NCI-H1105 treated with DMSO at 0.1 percent for 48 hours (cell line): Measurements from ENCODE around the gene CAPN12.

Source experiments
- DNase-seq: peaks from one replicate; lab custom pipeline; 2025; lab: John Stamatoyannopoulos, UW

Gene CAPN12

GRCh38 chr19:38695832-38696728 lies 48.2 kb downstream of the CAPN12 start:
- no peak for DNase-seq

DNA sequence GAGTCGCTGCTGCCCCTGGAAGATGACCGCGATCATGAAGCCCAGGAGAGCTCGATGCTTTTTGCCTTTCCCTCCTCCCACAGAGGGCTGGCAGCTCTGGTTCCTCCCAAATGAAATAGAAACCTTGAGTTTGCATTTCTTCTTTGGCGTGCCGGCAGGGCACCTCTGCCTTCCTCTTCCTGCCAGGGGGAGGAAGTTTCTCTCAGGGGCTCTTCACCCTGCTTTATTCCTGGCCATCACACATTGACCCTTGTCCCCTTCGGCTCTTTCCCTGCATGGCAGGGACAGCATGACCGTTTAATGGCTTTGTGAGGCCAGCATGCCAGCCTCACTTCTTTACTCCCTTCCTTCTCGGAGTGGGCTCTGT lies 49.0 kb downstream of the CAPN12 start:
- no peak for DNase-seq

- no peak for DNase-seq
Measured at GRCh38 chr19:38693380-38694223, 50.7 kb downstream of the CAPN12 start.

DNA sequence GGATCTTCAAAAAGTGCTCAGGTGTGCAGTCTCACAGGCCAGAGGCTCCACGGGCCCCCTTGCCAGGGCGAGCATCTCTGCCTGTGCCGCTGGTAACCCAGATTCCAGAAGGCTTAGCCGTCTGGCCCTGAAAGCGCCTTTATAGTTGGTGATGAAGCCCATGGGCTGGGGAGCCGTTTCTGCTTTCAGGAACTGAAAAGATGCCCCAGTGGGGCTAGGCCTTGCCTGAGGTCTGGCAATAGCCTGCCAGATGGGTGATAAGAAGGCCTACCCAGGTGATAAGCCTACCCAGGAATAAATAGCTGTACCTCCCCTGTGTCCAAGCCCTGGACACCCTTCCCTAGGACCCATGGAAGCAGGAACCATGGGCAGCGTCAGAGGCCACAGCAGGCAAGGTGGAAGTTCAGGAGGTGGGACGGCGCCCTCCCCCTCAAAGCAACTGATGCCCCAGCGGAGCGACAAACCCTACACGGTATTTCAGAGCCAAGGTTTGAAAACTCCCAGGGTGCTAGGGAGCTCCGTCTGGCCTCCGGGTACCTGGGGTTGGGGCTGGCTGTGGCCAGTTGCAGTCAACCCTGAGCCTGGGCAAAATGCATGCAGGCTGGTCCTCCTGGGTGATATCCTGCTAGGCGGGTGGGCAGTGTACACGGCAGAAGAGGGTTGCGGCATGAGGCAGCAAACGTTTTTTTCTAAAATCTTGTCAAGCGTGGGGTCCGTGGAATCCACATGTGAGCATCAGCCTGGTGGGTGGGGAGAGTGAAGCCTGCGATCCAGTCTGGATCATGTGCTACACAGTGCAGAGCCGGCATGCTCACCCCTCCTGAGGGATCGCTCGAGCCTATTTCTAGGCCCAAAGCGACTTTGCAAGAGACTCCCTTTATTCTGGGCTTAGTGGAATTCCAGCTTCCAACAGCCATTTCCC lies 51.6 kb downstream of the CAPN12 start:
- DNase-seq, result no peak

GRCh38 chr19:38691938-38692457 lies 52.3 kb downstream of the CAPN12 start:
- DNase-seq, result no peak

GRCh38 chr19:38690832-38691231 lies 53.4 kb downstream of the CAPN12 start:
- DNase-seq, result no peak

DNA sequence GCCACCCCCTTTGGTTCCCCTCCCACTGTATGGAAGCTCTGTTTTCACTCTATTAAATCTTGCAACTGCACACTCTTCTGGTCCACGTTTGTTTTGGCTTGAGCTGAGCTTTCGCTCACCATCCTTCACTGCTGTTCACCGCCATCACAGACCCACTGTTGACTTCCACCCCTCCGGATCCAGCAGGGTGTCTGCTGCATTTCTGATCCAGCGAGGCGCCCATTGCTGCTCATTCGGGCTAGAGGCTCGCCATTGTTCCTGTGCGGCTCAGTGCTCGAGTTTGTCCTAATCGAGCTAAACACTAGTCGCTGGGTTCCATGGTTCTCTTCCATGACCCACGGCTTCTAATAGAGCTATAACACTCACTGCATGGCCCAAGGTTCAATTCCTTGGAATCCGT lies 54.1 kb downstream of the CAPN12 start:
- DNase-seq, result no peak

DNA sequence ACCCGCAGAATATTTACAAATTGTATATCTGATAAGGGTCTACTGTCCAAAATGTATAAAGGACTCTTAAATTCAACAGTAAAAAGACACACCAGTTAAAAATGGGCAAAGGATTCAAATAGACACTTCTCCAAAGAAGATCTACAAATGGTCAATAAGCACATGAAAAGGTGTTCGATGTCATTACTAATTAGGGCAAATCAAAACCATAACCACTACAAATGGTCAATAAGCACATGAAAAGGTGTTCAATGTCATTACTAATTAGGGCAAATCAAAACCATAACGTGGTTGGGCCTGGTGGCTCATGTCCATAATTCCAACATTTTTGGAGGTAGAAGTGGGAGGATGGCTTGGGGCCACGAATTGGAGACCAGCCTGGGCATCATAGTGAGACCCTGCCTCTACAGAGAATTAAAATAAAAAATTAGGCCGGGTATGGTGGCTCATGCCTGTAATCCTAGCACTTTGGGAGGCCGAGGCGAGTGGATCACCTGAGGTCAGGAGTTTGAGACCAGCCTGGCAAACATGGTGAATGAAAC lies 56.4 kb downstream of the CAPN12 start:
- no peak for DNase-seq

DNA sequence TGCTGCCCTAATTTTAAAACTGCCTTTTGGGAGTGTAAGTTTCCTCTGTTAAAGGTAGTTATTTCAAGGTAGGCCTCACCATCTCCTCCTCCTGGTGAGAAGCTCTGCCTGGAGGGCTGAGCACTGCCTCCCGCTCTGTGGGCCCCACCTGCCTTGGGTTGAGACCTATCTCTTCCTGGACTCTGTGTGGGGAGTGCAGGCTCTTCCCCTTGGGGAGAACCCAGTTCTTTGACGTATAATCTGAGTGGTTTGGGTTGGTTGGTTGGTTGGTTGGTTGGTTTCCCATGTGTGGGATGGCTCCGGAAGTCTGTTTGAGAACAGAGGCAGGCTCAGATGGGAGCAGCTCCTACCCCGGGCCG lies 57.8 kb downstream of the CAPN12 start:
- DNase-seq, result no peak

- DNase-seq, result no peak
Measured at GRCh38 chr19:38685666-38686529, 58.4 kb downstream of the CAPN12 start.

GRCh38 chr19:38684862-38685665 lies 59.2 kb downstream of the CAPN12 start:
- no peak for DNase-seq

DNA sequence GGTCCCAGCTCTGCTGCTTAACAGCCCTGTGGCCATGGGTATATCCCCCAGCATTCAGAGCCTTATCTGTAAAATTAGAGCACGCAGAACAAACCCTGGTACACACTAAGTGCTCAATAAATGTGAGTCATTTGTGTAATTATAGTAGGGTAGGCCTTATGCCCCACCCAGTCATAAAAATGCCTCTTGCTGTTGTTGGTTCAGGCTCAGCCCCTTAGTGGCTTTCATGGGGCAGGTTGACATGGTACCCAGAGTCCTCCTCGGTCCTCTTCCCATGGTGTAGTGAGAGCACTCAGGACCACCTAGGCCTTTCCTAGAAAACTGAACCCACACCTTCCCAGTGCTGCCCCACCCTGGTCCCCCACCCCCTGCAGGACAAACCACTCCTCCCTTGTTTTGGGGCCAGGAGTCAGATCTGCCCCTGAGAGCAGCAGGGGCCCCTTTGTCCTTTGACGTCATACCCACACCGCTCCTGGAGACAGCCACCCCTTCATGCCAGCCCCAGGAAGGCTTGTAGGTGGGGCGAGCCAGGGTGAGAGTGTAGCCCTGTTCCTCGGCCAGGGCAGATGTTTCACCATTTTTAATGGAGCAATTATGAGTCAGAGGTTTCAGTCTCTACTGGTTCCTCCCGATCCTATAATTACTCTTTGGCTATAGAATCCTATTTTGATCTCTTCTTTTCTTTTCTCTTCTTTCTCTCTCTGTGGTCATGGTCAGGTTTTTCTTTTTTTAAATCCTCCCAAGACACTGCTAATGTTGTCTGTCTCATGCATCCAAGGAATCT lies 60.0 kb downstream of the CAPN12 start:
- no peak for DNase-seq

DNA sequence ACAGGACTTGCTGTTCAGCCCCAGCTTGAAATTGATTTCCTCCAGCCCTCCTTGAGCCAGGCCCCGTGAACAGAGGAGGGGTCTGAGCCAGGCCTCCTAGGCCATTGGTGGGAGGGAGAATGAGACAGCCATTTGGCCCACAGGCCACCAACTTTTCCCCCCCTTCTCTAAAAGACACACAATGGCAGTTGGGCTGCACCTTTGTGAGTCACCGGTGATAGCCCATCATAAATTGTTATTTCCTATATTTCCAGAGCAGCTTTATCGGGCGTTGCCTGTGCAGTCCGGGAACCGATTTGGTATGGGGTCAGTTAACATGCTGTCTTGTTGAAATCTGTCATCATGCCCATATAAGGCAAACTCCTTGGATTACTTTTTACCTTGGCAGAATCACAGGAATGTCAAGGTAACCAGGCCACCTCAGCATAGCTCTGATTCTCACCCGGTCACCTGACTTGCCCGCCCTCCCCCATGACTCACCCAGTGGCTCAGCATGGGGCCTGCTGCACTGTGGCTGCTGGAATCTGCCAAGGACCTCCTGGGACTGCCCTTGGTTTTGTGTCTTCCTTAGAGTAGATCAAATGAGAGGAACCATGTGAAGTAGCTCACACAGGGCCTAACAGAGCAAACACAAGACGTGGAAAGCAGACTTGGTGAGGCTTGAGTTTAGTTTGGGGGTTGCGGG lies 60.7 kb downstream of the CAPN12 start:
- no peak for DNase-seq

DNA sequence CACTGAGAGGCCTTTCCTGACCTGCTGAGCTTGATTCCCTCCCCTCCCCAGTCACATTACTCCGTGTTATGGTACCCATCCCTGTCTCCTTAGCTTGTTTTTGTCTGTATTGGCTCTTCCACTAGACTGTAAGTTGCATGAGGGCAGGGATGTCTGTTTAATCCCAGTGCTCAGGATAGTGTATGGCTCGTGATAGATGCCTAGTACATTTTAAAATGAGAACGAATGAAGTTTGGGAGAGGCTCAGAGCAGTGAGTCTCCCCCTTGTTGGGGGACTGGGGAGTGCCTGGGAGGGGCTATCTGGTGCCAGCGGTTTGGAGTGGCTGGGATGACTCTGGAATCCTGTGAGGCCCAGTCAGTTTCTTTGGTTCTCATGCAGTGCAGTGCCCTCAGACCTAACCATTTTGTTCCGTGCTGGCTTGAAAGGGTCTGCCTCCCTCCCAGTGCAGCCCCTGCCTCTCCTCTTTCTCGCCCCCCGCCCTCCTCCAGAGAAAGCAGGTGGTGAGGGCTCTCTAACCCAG lies 61.3 kb downstream of the CAPN12 start:
- no peak for DNase-seq

DNA sequence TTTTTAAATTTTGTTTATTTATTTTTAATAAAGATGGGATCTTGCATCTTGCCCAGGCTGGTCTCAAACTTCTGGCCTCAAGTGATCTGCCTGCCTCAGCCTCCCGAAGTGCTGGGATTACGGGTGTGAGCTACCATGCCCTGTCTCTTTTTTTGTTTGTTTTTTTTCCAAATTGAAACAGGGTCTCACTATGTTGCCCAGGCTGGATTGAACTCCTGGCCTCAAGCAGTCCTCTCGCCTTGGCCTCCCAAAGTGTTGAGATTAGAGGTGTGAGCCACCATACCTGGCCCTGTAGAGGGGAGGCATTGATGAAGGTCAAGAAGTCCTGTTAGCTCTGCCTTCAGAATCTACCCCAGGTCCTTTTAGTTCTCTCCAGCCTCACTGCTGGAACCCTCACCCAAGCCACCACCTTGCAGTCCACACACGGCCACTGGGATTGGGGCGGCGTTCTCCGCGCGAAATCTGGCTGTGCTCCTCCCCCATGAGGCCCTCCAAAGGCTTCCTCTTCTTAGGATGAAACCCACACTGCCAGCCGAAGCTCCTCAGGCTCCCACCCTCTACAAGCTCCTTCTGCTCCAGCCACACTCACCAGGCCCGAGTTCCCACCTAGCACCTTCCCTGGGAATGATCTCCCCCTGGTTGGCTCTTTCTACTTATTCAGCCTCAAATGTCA lies 61.9 kb downstream of the CAPN12 start:
- DNase-seq, result no peak
